Keratinocyte (primary cell): ENCODE measurements around the gene CNP. TPM values are rescaled to one million over a fixed set of nuclear protein-coding genes. Genes with fewer than 3 reads are reported as not detected.

Source experiments
- DNase-seq: peaks from one replicate; pipeline ENCODE4 v3.0.0-alpha.2; 2011; ENCODE audit warnings: low read depth, missing footprints, low spot score
- FAIRE-seq: peaks from 2 replicates; lab custom pipeline; 2011; peaks lifted over from hg19 to GRCh38; lab: Jason Lieb, UNC
- H2AFZ ChIP-seq: 2 replicates; pipeline ENCODE4 v1.6.0; 2012; ENCODE audit warnings: low read length, control low read depth, inconsistent platforms; ENCODE audit not compliant: control insufficient read depth
- H3K27ac ChIP-seq: 2 replicates; pipeline ENCODE4 v1.5.1; 2011; ENCODE audit warnings: low read length; ENCODE audit not compliant: control insufficient read depth, insufficient read depth
- H3K27me3 ChIP-seq: 3 replicates; pipeline ENCODE4 v1.6.0; 2011; ENCODE audit warnings: low read length; ENCODE audit not compliant: control insufficient read depth, insufficient read depth; ENCODE audit errors: extremely low read depth
- H3K36me3 ChIP-seq, 2 experiments: 2 replicates in 1 of 2; 3 replicates in 1 of 2; pipeline ENCODE4 v1.5.1; 2011; ENCODE audit warnings: low read length in 2 of 2, mild to moderate bottlenecking in 1 of 2; ENCODE audit not compliant: control insufficient read depth in 2 of 2, insufficient read depth in 2 of 2; ENCODE audit errors: extremely low read depth in 1 of 2
- H3K4me1 ChIP-seq: 3 replicates; pipeline ENCODE4 v1.5.1; 2011; ENCODE audit warnings: low read length; ENCODE audit not compliant: control insufficient read depth, insufficient read depth; ENCODE audit errors: extremely low read depth
- H3K4me2 ChIP-seq: 3 replicates; pipeline ENCODE4 v1.6.0; 2011; ENCODE audit warnings: low read depth, low read length; ENCODE audit not compliant: control insufficient read depth, insufficient read depth; ENCODE audit errors: extremely low read depth
- H3K4me3 ChIP-seq, 3 experiments: fragments of 200-600 bp in 1 of 3; sonication (generic) in 1 of 3; 2 replicates in 2 of 3; 3 replicates in 1 of 3; pipeline ENCODE4 v1.5.1; 2011 to 2016; ENCODE audit warnings: low read length in 3 of 3, mild to moderate bottlenecking in 3 of 3, control low read depth in 2 of 3, inconsistent platforms in 1 of 3, low read depth in 1 of 3, mixed read lengths in 1 of 3, mixed run types in 1 of 3, moderate library complexity in 1 of 3; ENCODE audit not compliant: control insufficient read depth in 2 of 3, insufficient read depth in 2 of 3; ENCODE audit errors: extremely low read depth in 1 of 3
- H3K79me2 ChIP-seq: 2 replicates; pipeline ENCODE4 v1.6.0; 2012; ENCODE audit warnings: low read length; ENCODE audit not compliant: control insufficient read depth, insufficient read depth
- H3K9ac ChIP-seq: 3 replicates; pipeline ENCODE4 v1.6.0; 2011; ENCODE audit warnings: low read length; ENCODE audit not compliant: control insufficient read depth, insufficient read depth; ENCODE audit errors: extremely low read depth
- H3K9me1 ChIP-seq: 3 replicates; pipeline ENCODE4 v1.6.0; 2011; ENCODE audit warnings: low read length; ENCODE audit not compliant: control insufficient read depth, insufficient read depth; ENCODE audit errors: extremely low read depth
- H3K9me3 ChIP-seq: 2 replicates; pipeline ENCODE4 v1.5.1; 2012; ENCODE audit warnings: low read depth, low read length; ENCODE audit not compliant: control insufficient read depth
- H4K20me1 ChIP-seq: 3 replicates; pipeline ENCODE4 v1.6.0; 2011; ENCODE audit warnings: low read length; ENCODE audit not compliant: control insufficient read depth, insufficient read depth; ENCODE audit errors: extremely low read depth
- CTCF ChIP-seq, 3 experiments: IDR thresholded peaks in 1 of 3; conservative IDR thresholded peaks in 1 of 3; optimal IDR thresholded peaks in 1 of 3; 2 replicates in 2 of 3; 3 replicates in 1 of 3; pipeline versions ENCODE3 to v1.5.1; 2011; ENCODE audit warnings: low read length in 3 of 3, mild to moderate bottlenecking in 3 of 3, moderate library complexity in 2 of 3, control low read depth in 1 of 3, inconsistent platforms in 1 of 3; ENCODE audit not compliant: insufficient read depth in 2 of 3; ENCODE audit errors: extremely low read depth in 1 of 3
- EZH2 ChIP-seq: IDR thresholded peaks from one replicate; pipeline ENCODE4 v1.6.1; 2012; ENCODE audit warnings: inconsistent platforms, mild to moderate bottlenecking, low read length, moderate library complexity
- dilution Hi-C: fragments of 300-500 bp; cut with MboI; formaldehyde crosslinking; loops from one replicate; pipeline ENCODE4 v1.7.0; 2020; ENCODE audit warnings: low sequenced_read_pairs; ENCODE audit not compliant: extremely low pct_ligation_motif_present
- polyA plus RNA-seq, 5 experiments: library from polyadenylated mRNA; depleted of rRNA in 3 of 5; stranded (reverse) in 3 of 5; stranded (forward) in 1 of 5; unstranded in 1 of 5; fragments of >200 nt; gene quantifications; 1 replicate in 1 of 5; 2 replicates in 3 of 5; 3 replicates in 1 of 5; pipeline versions ENCODE4 v1.2.1 to v1.2.3, GENCODE V29; 2011 to 2012; ENCODE audit warnings: missing spikeins in 2 of 5, low read depth in 1 of 5, low replicate concordance in 1 of 5

Gene CNP
- polyA plus RNA-seq, 1 donor (not counting 4 experiments of a cell fraction or from before 2014, with no cell fraction given) = 32.4 TPM

- Histone ChIP-seq H3K4me1 (no peaks in the 10 kb centered on the region), H3K9me1 (no peaks in the 10 kb centered on the region), H4K20me1 (no peaks in the 10 kb centered on the region), H3K9me3 (no peaks in the 10 kb centered on the region), H3K9ac (no peak overlapping the region), H3K36me3 (no peaks in the 10 kb centered on the region), H3K27me3 (peaks cover 3% of the 10 kb centered on the region), H3K4me2 (no peak overlapping the region), H3K79me2 (no peaks in the 10 kb centered on the region), H2AFZ (no peak overlapping the region), H3K27ac (no peak overlapping the region), H3K4me3 (no peak overlapping the region)
- FAIRE-seq (no peak), DNase-seq (no peak)
- dilution Hi-C loops = no loop called here
- TF ChIP-seq EZH2 (no peak), CTCF (optimal IDR thresholded peaks at IDR 0.05 in 1 of 3, IDR thresholded peaks at IDR 0.05 in 1 of 3, conservative IDR thresholded peaks at IDR 0.05 in 1 of 3; ENCODE audit: extremely low read depth in 1 of 3, insufficient read depth in 2 of 3, low read length in 3 of 3) (no peak)
Measured at GRCh38 chr17:41939693-41940090, 26.9 kb upstream of the CNP start.

- Histone ChIP-seq H3K36me3 (no peaks in the 10 kb centered on the region), H3K4me2 (no peak overlapping the region), H3K79me2 (no peaks in the 10 kb centered on the region), H3K27me3 (peaks cover 3% of the 10 kb centered on the region), H2AFZ (no peak overlapping the region), H3K9me1 (no peaks in the 10 kb centered on the region), H3K27ac (no peak overlapping the region), H4K20me1 (no peaks in the 10 kb centered on the region), H3K4me1 (no peaks in the 10 kb centered on the region), H3K9ac (no peak overlapping the region), H3K9me3 (no peaks in the 10 kb centered on the region), H3K4me3 (no peak overlapping the region)
- FAIRE-seq = no peak
- TF ChIP-seq CTCF (optimal IDR thresholded peaks at IDR 0.05 in 1 of 3, IDR thresholded peaks at IDR 0.05 in 1 of 3, conservative IDR thresholded peaks at IDR 0.05 in 1 of 3; ENCODE audit: extremely low read depth in 1 of 3, insufficient read depth in 2 of 3, low read length in 3 of 3) (no peak), EZH2 (no peak)
- no peak for DNase-seq
- dilution Hi-C loops = no loop called here
Measured at GRCh38 chr17:41941168-41941567, 25.4 kb upstream of the CNP start.
